ENCODE measurements around the gene ZNF563. TPM values are rescaled to one million over a fixed set of nuclear protein-coding genes. Genes with fewer than 3 reads are reported as not detected.
A peak's percentile ranks its signal among the peaks of the same experiment; 100 is the strongest.

ZNF563 gene
- total and polyA plus RNA-seq, 10 of the 15 experiments (the other 5 are each of a cell fraction or from before 2014, with no cell fraction given), result 1.7 to 6.4 (median 2.8) TPM

GRCh38 chr19:12364391-12365235 is 31.2 kb upstream of the ZNF563 start:
- peak overlapping the region; percentile 96 for H3K4me2 ChIP-seq (ENCODE audit: control insufficient read depth, insufficient read depth)
- peak overlapping the region; percentile 73 for H2AFZ ChIP-seq (ENCODE audit: control insufficient read depth, low read depth, low read length)
- intact Hi-C loops (cut with micrococcal nuclease; ENCODE audit: unreplicated experiment), result no loop called here
- 20% methylated on average over 28 of the region's 28 CpGs for WGBS (ENCODE audit: insufficient coverage, insufficient replicate concordance, low lambda C conversion rate, missing lambda C conversion rate)
- FAIRE-seq, result no peak
- H3K27me3 ChIP-seq (replicated peaks in 1 of 2; ENCODE audit: control insufficient read depth in 2 of 2, insufficient read depth in 2 of 2, low read length in 1 of 2), result no peaks in the 10 kb centered on the region
- ChIA-PET CTCF (interaction anchor here (0.9 to 1.1 kb wide), 2 partner anchors 32 to 123 kb away, joined by 3 to 4 read pairs; partner anchors contain the start of gene ZNF563), SMC1A (ENCODE audit: uncharacterized antibody, unreplicated experiment) (interaction anchor here (1.2 to 2.8 kb wide), 2 partner anchors 32 to 130 kb away, joined by 5 to 11 read pairs; partner anchors contain the start of gene ZNF563), POLR2A (interaction anchor here (1.0 kb wide), 1 partner anchor 61 kb away, joined by 8 read pairs; no protein-coding TSS in a partner anchor), RAD21 (ENCODE audit: unreplicated experiment) (interaction anchor here (1.0 to 1.3 kb wide), 5 partner anchors 32 to 567 kb away, joined by 3 to 22 read pairs (median 4); partner anchors contain the start of genes ZNF443, ZNF491 and ZNF563)
- H3K79me2 ChIP-seq (ENCODE audit: control insufficient read depth, insufficient read depth, low read length), result no peaks in the 10 kb centered on the region; the same call in 1 of the 2 replicates
- BruUV-seq (replicated peaks), result no TSS peak
- no peak for ATAC-seq
- DNase-seq (ENCODE audit: low read depth, low spot score), result no peak
- in situ Hi-C loops (cut with MboI), result no loop called here
- no peaks in the 10 kb centered on the region for H4K20me1 ChIP-seq (ENCODE audit: control insufficient read depth, insufficient read depth)
- peak overlapping the region; percentile 55 for H3K27ac ChIP-seq (ENCODE audit: control insufficient read depth, insufficient read depth)
- H3K9ac ChIP-seq (ENCODE audit: control insufficient read depth, insufficient read depth, low read length), result peak overlapping the region; percentile 66
- no peaks in the 10 kb centered on the region for H3K36me3 ChIP-seq (ENCODE audit: control insufficient read depth in 2 of 2, insufficient read depth in 2 of 2, low read length in 1 of 2)
- H3K4me1 ChIP-seq (ENCODE audit: control insufficient read depth, insufficient read depth, low read length), result no peaks in the 10 kb centered on the region; the same call in 1 of the 2 replicates
- peaks cover 4% of the 10 kb centered on the region; the same call in 2 of the 3 replicates for H3K9me3 ChIP-seq (replicated peaks; ENCODE audit: control insufficient read depth, insufficient read depth, low read length)
- H3K4me3 ChIP-seq, result peak overlapping the region; percentile 74
- TF ChIP-seq, protein P1, sequence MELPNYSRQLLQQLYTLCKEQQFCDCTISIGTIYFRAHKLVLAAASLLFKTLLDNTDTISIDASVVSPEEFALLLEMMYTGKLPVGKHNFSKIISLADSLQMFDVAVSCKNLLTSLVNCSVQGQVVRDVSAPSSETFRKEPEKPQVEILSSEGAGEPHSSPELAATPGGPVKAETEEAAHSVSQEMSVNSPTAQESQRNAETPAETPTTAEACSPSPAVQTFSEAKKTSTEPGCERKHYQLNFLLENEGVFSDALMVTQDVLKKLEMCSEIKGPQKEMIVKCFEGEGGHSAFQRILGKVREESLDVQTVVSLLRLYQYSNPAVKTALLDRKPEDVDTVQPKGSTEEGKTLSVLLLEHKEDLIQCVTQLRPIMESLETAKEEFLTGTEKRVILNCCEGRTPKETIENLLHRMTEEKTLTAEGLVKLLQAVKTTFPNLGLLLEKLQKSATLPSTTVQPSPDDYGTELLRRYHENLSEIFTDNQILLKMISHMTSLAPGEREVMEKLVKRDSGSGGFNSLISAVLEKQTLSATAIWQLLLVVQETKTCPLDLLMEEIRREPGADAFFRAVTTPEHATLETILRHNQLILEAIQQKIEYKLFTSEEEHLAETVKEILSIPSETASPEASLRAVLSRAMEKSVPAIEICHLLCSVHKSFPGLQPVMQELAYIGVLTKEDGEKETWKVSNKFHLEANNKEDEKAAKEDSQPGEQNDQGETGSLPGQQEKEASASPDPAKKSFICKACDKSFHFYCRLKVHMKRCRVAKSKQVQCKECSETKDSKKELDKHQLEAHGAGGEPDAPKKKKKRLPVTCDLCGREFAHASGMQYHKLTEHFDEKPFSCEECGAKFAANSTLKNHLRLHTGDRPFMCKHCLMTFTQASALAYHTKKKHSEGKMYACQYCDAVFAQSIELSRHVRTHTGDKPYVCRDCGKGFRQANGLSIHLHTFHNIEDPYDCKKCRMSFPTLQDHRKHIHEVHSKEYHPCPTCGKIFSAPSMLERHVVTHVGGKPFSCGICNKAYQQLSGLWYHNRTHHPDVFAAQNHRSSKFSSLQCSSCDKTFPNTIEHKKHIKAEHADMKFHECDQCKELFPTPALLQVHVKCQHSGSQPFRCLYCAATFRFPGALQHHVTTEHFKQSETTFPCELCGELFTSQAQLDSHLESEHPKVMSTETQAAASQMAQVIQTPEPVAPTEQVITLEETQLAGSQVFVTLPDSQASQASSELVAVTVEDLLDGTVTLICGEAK (IDR thresholded peaks at IDR 0.05; ENCODE audit: borderline replicate concordance), result no peak
- no peak for TF ChIP-seq HDAC6 (IDR thresholded peaks at IDR 0.05; ENCODE audit: unreplicated experiment)
- no peak for TF ChIP-seq EGR1 (IDR thresholded peaks at IDR 0.05; ENCODE audit: borderline replicate concordance in 1 of 2, low read depth in 2 of 2, low read length in 2 of 2)
- TF ChIP-seq SUPT20H (IDR thresholded peaks at IDR 0.05; ENCODE audit: borderline replicate concordance, control insufficient read depth, low read depth, low read length), result no peak
- no peak for TF ChIP-seq TBL1XR1 (IDR thresholded peaks at IDR 0.05; ENCODE audit: low read depth, low read length)
- TF ChIP-seq, protein P2, sequence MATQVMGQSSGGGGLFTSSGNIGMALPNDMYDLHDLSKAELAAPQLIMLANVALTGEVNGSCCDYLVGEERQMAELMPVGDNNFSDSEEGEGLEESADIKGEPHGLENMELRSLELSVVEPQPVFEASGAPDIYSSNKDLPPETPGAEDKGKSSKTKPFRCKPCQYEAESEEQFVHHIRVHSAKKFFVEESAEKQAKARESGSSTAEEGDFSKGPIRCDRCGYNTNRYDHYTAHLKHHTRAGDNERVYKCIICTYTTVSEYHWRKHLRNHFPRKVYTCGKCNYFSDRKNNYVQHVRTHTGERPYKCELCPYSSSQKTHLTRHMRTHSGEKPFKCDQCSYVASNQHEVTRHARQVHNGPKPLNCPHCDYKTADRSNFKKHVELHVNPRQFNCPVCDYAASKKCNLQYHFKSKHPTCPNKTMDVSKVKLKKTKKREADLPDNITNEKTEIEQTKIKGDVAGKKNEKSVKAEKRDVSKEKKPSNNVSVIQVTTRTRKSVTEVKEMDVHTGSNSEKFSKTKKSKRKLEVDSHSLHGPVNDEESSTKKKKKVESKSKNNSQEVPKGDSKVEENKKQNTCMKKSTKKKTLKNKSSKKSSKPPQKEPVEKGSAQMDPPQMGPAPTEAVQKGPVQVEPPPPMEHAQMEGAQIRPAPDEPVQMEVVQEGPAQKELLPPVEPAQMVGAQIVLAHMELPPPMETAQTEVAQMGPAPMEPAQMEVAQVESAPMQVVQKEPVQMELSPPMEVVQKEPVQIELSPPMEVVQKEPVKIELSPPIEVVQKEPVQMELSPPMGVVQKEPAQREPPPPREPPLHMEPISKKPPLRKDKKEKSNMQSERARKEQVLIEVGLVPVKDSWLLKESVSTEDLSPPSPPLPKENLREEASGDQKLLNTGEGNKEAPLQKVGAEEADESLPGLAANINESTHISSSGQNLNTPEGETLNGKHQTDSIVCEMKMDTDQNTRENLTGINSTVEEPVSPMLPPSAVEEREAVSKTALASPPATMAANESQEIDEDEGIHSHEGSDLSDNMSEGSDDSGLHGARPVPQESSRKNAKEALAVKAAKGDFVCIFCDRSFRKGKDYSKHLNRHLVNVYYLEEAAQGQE (IDR thresholded peaks at IDR 0.05; ENCODE audit: low read depth, low read length), result no peak
- no peak for TF ChIP-seq LARP7 (IDR thresholded peaks at IDR 0.05)
- TF ChIP-seq BCL3 (IDR thresholded peaks at IDR 0.05; ENCODE audit: borderline replicate concordance, insufficient read depth, low read depth, low read length, poor library complexity, severe bottlenecking), result no peak
- TF ChIP-seq ATF2 (IDR thresholded peaks at IDR 0.05; ENCODE audit: low read length), result no peak
- no peak for TF ChIP-seq POLR2AphosphoS2 (IDR thresholded peaks at IDR 0.05; ENCODE audit: low read depth, low read length)

Data from GM12878 (cell line).